Ishikawa (cell line): ENCODE data around the gene CRYBG2.

Experiments
- EP300 ChIP-seq: IDR thresholded peaks from 2 replicates; pipeline ENCODE4 v1.6.1; 2012; ENCODE audit warnings: borderline replicate concordance
- TCF12 ChIP-seq: IDR thresholded peaks from 2 replicates; pipeline ENCODE4 v1.6.1; 2012; ENCODE audit warnings: low read depth
- TEAD4 ChIP-seq: IDR thresholded peaks from 2 replicates; pipeline ENCODE4 v1.6.1; 2012
- TF ChIP-seq, protein P1 (sequence below): IDR thresholded peaks from 2 replicates; pipeline ENCODE4 v1.6.1; 2012; ENCODE audit warnings: low read depth, mild to moderate bottlenecking

DNA sequence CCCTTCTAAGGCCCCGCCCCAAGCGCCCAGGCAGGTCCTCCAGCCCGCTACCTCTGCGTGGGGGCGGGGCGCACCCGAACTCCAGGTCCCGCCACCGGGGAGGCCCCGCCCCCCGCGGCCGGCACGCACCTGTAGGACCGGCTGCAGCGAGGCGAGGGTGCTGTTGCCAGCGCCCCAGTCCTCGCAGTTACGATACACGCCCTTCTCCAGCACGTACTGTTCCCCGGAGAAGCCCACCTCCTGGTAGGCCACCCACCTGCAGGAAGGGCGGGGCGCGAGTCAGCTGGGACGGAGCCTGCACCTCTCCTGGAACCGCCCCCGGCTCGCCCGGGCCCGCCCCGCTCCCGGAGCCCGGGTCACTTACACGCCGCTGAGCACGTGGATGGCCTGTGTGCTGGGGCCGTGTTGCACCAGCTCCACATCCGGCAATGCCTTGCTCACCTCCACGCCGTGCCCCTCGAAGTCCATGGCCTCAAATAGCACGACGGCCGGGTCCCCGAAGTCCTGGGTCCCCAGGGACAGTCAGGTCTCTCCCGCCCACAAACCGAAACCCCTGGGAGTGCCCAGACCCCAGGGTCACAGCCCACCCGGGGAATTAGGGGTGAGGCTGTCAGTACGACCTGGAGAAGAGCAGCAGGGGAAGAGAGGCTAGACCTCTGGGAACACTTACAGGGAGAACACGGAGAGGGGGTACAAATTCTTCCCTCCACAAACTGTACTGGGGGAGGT is 17.3 kb downstream of the CRYBG2 start:
- TF ChIP-seq, protein P1, sequence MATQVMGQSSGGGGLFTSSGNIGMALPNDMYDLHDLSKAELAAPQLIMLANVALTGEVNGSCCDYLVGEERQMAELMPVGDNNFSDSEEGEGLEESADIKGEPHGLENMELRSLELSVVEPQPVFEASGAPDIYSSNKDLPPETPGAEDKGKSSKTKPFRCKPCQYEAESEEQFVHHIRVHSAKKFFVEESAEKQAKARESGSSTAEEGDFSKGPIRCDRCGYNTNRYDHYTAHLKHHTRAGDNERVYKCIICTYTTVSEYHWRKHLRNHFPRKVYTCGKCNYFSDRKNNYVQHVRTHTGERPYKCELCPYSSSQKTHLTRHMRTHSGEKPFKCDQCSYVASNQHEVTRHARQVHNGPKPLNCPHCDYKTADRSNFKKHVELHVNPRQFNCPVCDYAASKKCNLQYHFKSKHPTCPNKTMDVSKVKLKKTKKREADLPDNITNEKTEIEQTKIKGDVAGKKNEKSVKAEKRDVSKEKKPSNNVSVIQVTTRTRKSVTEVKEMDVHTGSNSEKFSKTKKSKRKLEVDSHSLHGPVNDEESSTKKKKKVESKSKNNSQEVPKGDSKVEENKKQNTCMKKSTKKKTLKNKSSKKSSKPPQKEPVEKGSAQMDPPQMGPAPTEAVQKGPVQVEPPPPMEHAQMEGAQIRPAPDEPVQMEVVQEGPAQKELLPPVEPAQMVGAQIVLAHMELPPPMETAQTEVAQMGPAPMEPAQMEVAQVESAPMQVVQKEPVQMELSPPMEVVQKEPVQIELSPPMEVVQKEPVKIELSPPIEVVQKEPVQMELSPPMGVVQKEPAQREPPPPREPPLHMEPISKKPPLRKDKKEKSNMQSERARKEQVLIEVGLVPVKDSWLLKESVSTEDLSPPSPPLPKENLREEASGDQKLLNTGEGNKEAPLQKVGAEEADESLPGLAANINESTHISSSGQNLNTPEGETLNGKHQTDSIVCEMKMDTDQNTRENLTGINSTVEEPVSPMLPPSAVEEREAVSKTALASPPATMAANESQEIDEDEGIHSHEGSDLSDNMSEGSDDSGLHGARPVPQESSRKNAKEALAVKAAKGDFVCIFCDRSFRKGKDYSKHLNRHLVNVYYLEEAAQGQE = no peak
- no peak for TF ChIP-seq TEAD4
- no peak; the same call in 1 of the 2 replicates for TF ChIP-seq TCF12
- TF ChIP-seq EP300 = no peak
